GM19023 (cell line): ENCODE results near the gene GRM8.

Experiments
- ATAC-seq: cut with Tn5 transposase; IDR thresholded peaks from one replicate; pipeline ENCODE4 v1.9.1; 2021; ENCODE audit warnings: mild to moderate bottlenecking, moderate library complexity; ENCODE audit not compliant: unreplicated experiment

GRM8 gene

DNA sequence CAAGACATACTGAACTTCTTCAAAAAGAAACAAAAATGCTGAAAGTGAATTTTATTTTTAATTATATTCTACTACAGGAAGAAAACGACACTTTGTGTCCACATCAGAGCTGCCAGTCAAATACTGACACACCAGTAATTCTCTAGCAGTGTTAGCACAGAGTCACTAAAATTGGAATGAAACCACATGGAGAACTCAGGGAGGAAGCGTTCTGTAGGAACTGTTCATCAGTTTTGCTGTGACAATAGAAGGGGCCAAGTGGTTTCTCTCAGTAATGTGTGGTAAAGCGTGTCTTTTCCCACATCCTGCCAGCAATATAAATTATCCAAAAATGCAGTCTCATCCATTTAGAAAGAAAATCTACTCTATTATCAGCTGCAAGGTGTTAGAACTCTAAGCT is 683.3 kb downstream of the GRM8 start:
- no peak for ATAC-seq

DNA sequence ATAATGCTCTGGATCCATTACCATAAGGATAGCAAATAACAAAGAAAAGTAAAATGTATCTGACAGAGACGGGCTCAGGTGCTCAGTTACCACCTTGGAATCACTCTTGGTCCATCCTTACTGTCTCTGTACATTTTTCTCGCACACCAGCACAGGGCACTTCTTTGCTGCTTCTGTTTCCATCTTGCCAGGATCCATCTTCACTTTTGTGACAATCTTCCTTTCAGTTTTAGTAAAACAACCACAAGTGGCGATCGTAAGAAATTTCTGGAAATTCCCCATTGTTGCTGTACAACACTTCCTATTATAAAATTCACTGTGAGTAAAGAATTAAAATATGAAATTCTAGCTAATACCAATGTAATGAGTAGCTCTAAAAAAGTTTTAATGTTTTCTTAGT is 695.5 kb downstream of the GRM8 start:
- peak; percentile 55 for ATAC-seq

DNA sequence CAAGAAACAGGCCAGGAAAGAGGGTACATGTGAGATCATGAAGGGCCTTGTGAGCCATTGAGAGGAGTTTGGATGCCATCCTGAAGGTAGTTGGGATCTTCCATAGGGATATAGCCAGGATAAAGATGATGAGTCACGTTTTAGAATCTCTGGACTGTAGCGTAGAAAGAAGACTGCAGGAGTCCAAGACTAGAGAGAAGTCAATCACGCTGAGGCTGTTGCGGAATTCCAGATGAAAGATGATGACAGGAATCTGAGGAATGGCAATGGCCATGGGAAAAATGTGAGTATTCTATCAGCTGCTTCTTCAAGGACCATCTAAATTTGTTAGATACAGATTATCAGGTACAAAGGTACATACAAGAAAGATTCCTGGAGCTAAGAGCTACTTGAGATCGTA is 711.3 kb downstream of the GRM8 start:
- no peak for ATAC-seq

DNA sequence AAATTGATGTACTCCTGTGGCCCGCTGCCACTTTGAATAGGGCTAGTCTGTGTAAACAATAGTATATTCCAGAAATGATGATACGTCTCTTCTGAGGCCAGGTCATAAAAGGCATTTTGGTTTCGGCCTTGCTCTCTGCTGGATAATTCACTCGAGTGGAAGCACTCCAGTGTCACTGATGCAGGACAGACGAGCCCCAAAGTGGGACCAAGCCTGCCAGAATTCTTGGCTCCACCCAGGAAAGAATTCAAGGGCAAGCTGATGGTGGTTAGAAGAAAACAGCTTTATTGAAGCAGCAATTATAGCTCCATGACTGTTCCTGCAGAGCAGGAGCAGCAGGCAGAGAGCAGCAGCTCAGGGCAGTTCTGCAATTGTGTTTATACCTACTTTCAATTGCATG is 717.6 kb downstream of the GRM8 start:
- ATAC-seq, result no peak

DNA sequence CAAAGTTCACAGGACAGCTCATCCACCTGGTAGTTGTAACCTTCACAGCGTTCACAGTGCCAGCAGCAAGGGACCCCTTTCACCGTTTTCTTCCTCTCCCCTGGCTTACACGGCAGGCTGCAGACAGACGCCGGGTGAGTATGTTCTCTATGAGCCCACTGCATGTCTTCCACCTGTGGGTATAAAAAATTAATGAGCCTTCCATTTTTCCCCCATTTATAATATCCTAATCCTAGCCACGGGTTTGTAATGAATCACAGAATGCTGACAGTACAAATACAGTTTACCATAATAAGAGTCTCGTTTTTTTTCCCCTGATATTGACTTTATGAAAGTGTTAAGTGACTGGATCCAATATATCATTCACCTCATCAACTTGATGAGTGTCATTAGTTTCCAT is 719.0 kb downstream of the GRM8 start:
- no peak for ATAC-seq

DNA sequence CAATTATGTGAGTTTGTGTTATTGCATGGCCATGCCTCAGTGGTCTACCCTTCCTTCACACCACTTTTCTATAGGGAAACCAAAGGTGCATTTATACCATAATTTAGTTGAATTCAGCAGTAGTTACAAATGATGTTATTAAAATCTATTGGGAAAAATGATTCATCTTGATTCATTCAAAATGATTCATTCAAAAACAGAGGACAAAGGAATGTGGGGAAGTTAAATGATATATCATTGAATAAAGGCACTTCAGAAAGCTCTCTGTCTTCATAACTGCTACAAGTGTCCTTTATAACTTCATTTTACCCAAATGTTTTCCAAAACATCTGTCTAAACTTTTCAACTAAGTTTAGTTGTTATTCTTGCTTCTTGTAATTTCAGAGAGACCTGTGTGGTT is 722.9 kb downstream of the GRM8 start:
- no peak for ATAC-seq

DNA sequence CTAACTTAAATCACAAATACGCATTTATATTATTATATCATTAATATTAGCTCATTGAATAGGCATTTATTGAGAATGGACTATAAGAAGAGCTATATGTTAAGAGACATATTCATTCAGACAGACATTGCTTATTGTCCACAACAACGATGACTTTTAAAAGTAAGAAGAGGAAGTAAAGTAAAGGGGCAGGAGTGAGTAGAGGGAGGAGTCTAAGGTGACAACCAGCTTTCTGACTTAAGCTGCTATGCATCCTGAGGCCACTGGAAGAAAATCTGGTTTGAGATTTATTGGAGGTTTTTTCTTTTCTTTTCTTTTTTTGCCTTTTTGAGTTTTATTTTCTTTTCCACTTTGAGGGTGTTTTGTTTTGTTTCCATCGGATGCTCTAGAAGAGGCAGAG is 723.5 kb downstream of the GRM8 start:
- ATAC-seq, result no peak

DNA sequence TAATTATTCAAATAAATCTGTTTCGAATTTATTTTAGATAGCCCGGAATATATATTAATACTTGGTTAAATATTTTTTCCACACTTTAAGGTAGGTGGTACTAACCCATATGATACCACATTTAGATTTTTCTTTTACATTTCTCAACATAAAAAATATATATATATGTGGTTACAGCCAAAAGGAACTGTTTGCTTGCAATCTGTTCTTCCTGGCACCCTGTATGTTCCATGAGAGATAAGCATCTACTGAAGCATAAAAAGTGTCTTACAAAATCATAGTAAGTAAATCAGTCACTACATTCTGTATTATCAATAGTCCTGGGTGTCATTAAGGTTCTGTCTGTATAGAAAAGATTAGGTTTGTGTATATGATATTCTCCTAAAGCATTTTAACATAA is 726.8 kb downstream of the GRM8 start:
- no peak for ATAC-seq

DNA sequence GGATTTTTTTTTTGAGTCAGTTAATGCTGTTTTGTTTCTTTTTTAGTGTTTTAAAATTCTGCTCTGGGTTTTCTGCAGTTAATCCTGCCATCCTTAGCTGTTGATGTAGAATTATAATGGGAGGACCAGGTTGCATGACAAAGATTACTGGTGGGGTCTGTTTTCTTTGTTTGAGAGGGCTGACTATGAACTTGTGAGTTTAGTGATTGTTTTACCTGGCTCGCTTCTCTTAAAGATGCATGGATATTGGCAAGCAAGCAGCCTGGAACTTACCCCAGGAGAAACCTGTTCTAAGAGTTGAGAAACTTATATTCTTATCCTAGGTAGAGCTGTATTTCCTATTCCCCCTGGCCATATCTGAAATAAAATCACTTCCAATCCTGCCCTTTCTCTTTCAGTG is 727.8 kb downstream of the GRM8 start:
- ATAC-seq, result no peak

DNA sequence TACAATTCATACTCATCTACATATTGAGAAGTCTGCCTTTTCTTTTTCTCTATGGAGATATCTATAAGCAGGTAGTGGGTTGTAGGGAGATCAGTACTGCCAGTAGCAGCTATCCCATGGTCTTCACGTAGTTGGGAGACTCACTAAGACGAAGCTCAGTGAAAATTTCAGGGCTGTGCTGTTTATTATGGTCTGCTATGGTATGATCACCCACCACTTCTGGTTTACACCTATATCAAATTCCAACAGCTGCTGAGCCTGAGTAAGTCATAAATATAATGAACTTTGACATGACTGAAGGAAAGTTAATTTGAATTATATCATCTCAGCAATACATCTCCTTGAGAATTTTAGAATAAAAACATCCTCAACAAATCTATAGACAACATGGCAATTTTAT is 741.7 kb downstream of the GRM8 start:
- no peak for ATAC-seq

DNA sequence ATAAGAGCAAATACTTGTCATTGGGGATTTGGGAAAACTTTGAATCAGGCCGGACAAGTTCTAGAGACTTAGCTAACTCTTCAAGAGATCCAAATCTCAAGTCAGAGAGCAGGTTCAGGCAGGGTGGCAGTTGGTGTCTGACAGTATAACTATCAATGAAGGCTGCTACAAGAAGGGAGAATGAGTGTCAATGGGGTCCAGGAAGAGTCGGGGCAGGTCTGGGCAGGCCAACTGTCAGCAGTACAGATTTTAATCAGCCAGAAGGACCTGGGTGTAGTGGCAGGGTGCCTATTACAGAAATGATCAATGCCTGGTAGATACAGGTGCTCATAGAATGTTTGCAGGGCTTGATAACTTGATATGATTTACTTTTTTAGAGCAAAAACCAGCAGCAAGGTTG is 751.1 kb downstream of the GRM8 start:
- peak; percentile 62 for ATAC-seq

DNA sequence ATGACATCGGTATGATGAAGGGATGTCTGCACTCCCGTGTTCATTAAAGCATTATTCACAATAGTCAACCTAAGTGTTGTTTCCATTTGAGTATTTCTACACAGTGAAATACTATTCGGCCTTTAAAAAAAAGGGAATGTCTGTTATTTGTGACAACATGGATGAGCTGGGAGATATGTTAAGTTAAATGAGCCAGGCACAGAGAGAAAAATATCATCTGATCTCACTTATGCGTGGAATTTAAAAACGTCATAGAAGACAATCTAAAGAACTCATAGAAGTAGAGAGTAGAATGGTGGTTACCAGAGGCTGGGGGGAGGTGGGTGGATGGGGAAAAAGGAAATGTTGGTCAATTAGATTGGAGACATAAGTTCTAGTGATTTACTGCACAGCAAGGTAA is 753.3 kb downstream of the GRM8 start:
- ATAC-seq, result no peak

DNA sequence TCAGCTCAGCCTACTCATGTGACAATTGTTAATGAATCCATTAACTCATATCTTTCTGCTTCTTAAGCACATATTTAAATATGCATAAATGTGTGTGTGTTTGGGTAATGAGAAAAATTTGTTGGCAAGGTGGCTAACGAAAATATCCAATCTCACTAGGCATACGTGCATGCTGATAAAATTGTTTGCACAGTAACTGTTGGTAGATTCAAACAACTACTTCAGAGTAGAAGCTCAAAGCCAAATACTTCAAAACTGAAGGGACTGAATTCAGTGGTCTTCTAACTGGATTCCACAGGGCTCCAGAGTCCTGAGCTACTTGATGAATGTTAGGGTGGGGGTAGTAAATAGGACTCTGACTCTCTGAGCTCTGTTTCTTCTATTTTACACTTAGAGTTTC is 757.0 kb downstream of the GRM8 start:
- ATAC-seq, result no peak

DNA sequence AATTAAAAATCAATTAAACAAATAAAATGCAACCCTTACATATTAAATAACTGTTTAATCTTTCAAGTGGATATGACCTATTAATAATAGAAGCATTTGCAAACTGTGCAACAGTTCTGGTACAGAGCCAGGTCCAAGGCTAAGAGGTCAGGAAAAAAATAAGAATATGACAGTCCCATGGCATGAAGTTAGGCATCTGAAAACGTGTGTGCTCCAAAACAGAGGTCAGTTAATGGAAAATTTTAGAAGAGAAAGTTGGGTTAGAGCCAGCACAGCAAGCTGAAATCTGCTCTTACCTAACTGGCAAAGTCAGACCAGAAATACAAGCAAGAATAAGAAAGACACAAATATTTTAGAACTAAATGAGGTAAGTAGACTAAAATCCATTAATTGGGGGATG is 757.7 kb downstream of the GRM8 start:
- ATAC-seq, result no peak

DNA sequence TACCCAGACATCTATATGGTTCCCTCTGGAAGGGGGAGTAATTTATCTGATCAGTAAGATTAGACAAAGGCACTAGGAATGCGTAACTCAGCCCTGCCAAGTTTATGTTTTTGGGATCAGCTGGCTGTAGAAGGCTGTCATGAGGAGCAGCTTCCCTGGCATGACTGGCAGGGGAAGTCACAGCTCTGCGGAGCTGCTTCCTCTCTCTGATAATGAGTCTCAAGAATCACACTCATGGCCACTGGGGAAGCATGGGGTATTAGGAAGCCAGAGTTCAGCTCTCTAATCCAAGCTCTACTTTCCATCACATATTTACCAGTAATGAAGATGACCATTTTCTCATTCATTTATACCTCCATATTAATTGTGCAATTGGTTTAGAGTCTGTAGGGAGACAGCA is 758.9 kb downstream of the GRM8 start:
- no peak for ATAC-seq

DNA sequence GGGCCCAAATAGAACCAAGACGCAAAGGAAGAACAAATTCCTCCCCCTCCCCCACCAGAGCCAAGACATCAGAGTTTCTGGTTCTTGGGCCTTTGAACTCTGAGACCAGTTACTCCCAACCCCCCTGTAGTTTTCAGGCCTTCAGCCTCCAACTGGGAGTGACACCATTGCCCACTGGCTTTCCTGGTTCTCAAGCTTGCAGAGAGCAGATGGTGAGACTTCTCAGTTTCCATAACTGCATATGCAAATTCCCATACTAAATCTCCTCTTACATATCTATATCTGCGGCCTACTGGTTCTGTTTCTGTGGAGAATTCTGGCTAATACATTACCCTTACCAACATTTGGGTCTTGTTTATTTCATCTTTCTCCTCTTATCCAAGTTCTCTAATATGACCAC is 762.9 kb downstream of the GRM8 start:
- ATAC-seq, result no peak

DNA sequence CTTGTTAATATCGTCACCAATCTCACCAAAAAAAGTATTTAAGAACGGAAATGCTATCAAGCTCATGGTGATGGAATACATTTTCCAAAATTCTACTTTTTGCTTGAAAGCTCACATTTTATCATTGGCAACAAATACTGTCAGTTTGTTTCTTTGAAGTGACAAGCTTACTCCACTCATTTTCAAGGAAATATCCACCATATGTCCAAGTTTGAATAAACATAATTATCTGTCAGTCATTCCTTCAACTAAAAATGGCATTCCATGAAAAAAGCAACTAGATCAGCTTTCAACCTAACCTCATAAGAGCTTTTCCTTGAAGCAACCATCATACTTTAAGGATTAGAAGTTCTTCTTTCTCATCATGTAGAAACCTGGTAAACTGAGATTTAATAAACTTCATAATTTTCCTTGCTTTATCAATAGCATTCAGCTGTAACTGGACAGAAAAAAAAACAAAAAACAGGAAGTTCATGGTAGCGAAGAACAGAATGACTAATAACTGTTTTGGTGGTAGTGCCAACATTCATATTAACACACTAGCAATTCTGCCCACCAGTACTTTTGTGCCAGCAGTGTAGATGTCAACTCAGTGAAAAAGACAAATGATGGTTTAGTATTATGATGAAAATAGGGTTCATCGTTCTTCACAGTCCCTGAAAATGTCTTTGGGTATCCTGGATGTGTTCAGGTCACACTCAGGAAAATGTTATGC is 764.9 kb downstream of the GRM8 start:
- ATAC-seq, result no peak

DNA sequence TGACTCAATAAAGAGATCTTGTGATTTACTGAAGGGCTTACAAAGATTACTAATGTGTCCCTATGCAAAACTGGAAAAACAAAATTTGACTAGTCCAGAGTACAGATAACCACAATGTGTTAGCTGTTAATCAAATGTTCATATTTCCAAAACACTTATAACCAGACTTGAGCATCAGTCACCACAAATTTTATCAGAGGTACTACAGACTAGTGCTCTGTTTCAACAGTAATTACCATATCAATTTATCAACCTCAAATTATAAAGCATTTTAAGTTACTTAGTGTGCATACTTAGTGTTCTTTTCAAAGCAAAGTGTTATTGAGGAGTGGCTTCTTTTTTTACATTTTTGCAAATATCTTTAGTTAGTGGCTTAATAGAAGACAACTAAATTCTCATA is 765.9 kb downstream of the GRM8 start:
- no peak for ATAC-seq

DNA sequence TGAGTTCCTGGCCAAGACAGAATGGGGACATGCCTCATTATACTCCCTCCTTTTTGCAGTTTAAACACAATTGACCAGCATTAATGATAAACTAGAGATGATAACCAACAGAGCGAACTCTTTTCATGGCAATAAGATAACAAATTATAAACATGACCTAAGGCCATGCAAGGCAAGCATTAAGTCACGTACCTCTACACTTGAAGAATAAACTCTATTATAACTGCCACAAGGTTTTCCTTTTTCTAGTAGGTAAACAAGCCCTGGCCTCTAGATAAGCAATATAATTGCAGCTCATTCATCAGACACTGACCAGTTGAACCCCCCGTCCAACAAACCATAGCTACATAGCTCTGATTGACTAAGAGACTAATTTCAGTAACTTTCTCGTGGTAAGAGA is 767.0 kb downstream of the GRM8 start:
- no peak for ATAC-seq

DNA sequence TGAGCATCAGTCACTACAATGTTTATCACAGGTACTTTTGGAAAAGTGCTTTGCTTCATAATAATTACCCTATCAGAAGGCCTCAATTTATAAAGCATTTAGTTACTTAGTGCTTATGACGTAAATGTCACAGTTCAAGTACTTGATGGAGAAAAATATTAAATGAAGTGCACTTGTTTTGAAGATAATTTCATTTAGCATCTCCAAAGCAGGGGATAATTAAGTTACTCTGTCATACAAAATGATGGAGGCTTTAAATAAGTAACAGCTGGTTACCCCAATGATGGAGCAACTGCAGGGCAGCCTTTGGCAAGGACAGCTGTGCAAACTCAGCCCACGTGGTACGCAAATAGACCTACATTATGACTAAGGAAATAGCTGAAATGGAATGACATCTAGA is 768.8 kb downstream of the GRM8 start:
- no peak for ATAC-seq

DNA sequence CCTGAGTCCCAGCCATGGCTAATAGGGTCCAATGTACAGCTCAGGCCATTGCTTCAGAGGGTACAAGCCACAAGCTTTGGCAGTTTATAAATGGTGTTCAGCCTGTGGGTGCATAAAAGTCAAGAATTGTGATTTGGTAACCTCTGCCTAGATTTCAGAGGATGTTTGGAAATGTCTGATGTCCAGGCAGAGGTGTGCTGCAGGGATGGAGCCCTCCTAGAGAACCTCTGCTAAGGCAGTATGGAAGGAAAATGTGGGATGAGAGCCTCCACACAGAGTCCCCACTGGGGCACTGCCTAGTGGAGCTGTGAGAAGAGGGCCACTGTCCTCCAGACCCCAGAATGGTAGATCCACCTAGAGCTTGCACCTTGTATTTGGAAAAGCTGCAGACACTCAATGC is 779.9 kb downstream of the GRM8 start:
- no peak for ATAC-seq

DNA sequence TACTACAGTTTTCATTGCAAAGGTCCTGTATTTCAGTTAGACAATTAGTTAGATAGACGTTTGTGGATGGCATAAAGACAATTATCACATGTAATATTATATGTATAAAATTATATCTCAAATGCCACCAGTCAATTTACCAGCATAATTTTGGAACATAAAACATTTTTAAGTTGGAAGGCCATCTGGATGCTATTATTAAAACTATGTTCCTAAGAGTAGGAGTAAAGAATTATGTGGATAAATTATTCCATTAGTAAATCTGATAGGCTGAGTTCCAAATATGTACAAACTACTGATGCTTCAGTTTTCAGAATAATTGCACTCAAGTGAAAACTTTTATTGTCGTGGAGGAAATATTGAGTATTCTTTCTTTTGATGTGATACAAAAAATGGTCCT is 790.3 kb downstream of the GRM8 start:
- ATAC-seq, result no peak

DNA sequence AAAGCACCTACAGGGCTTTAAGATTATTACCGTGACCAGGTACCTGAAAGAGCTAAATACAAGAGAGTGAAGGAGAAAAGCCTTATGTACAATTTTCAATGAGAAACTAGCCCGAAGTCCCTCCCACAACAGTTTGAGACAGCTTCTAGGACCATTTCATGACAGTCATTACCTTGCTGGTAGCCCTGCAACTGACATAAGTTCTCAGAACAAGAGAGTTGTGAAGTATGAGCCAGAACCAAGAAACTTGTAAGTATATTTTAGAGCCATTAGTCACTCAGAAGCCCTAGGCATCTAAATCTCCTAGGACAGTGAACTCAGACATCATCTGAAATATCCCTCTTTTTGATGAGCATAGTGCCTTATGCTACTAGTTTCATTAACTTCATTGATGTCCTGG is 792.1 kb downstream of the GRM8 start:
- ATAC-seq, result peak; percentile 43

DNA sequence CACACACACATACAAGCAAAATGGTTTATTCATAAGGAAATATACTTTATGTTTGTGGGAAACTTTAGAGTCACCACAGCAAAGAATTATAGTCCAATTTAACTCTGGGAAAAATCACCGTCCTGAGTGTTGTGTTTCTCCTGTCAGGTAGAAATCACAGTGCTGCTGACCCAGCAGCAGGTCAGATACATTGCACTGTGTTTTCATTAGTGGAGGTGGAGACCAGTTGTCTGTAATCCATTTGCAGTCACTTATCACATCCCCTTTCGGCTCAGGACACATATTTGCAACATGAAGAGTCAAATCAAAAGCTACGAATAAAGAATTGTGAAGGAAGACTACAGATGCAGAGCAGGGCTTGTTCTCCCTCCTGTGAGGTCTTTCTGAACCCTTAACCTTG is 799.6 kb downstream of the GRM8 start:
- no peak for ATAC-seq
